ENCODE results near the gene PPP2CA. TPM values are rescaled to one million over a fixed set of nuclear protein-coding genes. Genes with fewer than 3 reads are reported as not detected.
"Not testable (repeated sequence)": the region's sequence is repeated elsewhere in the genome, so short reads cannot be mapped to it uniquely, and the experiment has no call there.

Gene PPP2CA
- total RNA-seq, 1 donor from 2014 or later, result 118 TPM

- H3K27me3 Mint-ChIP-seq, result peaks cover 6% of the 10 kb centered on the region
- POLR2A ChIA-PET, result no interaction called here
- H3K4me3 Mint-ChIP-seq, result no peak overlapping the region
- ATAC-seq (ENCODE audit: low read depth) (no peak), DNase-seq (no peak)
- no peaks in the 10 kb centered on the region for H3K4me1 Mint-ChIP-seq
- no peak for TF ChIP-seq CTCF (IDR thresholded peaks at IDR 0.05)
- H3K36me3 Mint-ChIP-seq (ENCODE audit: low read depth), result peaks cover 1% of the 10 kb centered on the region
- CTCF ChIA-PET, result no interaction called here
- intact Hi-C loops (cut with micrococcal nuclease), result no loop called here
- no peak overlapping the region for H3K27ac Mint-ChIP-seq
- H3K9me3 Mint-ChIP-seq, result peaks cover 11% of the 10 kb centered on the region
Observed at GRCh38 chr5:134268019-134268601, 42.2 kb upstream of the PPP2CA start.

- intact Hi-C loops (cut with micrococcal nuclease), result no loop called here
- Mint-ChIP-seq H3K36me3 (ENCODE audit: low read depth) (peaks cover 3% of the 10 kb centered on the region), H3K9me3 (peaks cover 12% of the 10 kb centered on the region), H3K4me1 (no peaks in the 10 kb centered on the region), H3K27ac (no peak overlapping the region), H3K27me3 (peaks cover 6% of the 10 kb centered on the region), H3K4me3 (no peak overlapping the region)
- DNase-seq, result no peak
- POLR2A ChIA-PET, result no interaction called here
- no peak for TF ChIP-seq CTCF (IDR thresholded peaks at IDR 0.05)
- CTCF ChIA-PET, result no interaction called here
- no peak for ATAC-seq (ENCODE audit: low read depth)
Observed at GRCh38 chr5:134267366-134268018, 41.6 kb upstream of the PPP2CA start.

- DNase-seq, result no peak
- H3K27me3 Mint-ChIP-seq, result peaks cover 6% of the 10 kb centered on the region
- no peaks in the 10 kb centered on the region for H3K4me1 Mint-ChIP-seq
- peaks cover 10% of the 10 kb centered on the region for H3K9me3 Mint-ChIP-seq
- ATAC-seq (ENCODE audit: low read depth), result no peak
- no peak overlapping the region for H3K27ac Mint-ChIP-seq
- CTCF ChIA-PET, result no interaction called here
- POLR2A ChIA-PET, result no interaction called here
- H3K4me3 Mint-ChIP-seq, result no peak overlapping the region
- intact Hi-C loops (cut with micrococcal nuclease), result no loop called here
- no peak for TF ChIP-seq CTCF (IDR thresholded peaks at IDR 0.05)
- H3K36me3 Mint-ChIP-seq (ENCODE audit: low read depth), result peaks cover 3% of the 10 kb centered on the region
Observed at GRCh38 chr5:134263801-134264200, 37.9 kb upstream of the PPP2CA start.

- DNase-seq; H3K27me3 Mint-ChIP-seq; ATAC-seq (ENCODE audit: low read depth); H3K4me1 Mint-ChIP-seq; CTCF ChIA-PET; H3K4me3 Mint-ChIP-seq; H3K27ac Mint-ChIP-seq; intact Hi-C loops (cut with micrococcal nuclease); POLR2A ChIA-PET; H3K36me3 Mint-ChIP-seq (ENCODE audit: low read depth): not testable (repeated sequence)
- peaks cover 10% of the 10 kb centered on the region for H3K9me3 Mint-ChIP-seq
Observed at GRCh38 chr5:134262629-134263028, 36.8 kb upstream of the PPP2CA start.

GRCh38 chr5:134258896-134259295, 33.0 kb upstream of the PPP2CA start:
- peaks cover 7% of the 10 kb centered on the region for H3K27me3 Mint-ChIP-seq
- H3K27ac Mint-ChIP-seq, result no peak overlapping the region
- no peaks in the 10 kb centered on the region for H3K4me1 Mint-ChIP-seq
- ChIA-PET CTCF (no interaction called here), POLR2A (no interaction called here)
- H3K4me3 Mint-ChIP-seq, result no peak overlapping the region
- TF ChIP-seq CTCF (IDR thresholded peaks at IDR 0.05), result no peak
- H3K36me3 Mint-ChIP-seq (ENCODE audit: low read depth), result peaks cover 3% of the 10 kb centered on the region
- DNase-seq, result no peak
- peaks cover 4% of the 10 kb centered on the region for H3K9me3 Mint-ChIP-seq
- ATAC-seq (ENCODE audit: low read depth), result no peak
- intact Hi-C loops (cut with micrococcal nuclease), result no loop called here
